Hepatocyte (in vitro differentiated cells): Measurements from ENCODE around the gene GALNT18. TPM values are rescaled to one million over a fixed set of nuclear protein-coding genes. Genes with fewer than 3 reads are reported as not detected.

Source experiments
- DNase-seq: peaks from one replicate; pipeline ENCODE4 v3.0.0-alpha.2; 2016; ENCODE audit warnings: low spot score
- H2AFZ ChIP-seq: fragments of 200-600 bp; sonication (generic); 2 replicates; pipeline ENCODE4 v1.6.0; 2016; ENCODE audit warnings: antibody characterized with exemption, mild to moderate bottlenecking
- H3K27ac ChIP-seq: fragments of 200-600 bp; sonication (generic); 2 replicates; pipeline ENCODE4 v1.5.1; 2016; ENCODE audit warnings: mild to moderate bottlenecking
- H3K27me3 ChIP-seq: fragments of 200-600 bp; sonication (generic); 2 replicates; pipeline ENCODE4 v1.6.1; 2016
- H3K36me3 ChIP-seq: fragments of 200-600 bp; sonication (generic); replicated peaks from 2 replicates; pipeline ENCODE4 v1.5.1; 2016; ENCODE audit warnings: low read depth; ENCODE audit not compliant: insufficient read depth
- H3K4me1 ChIP-seq: fragments of 200-600 bp; sonication (generic); 2 replicates; pipeline ENCODE4 v1.5.1; 2016; ENCODE audit warnings: mild to moderate bottlenecking, moderate library complexity; ENCODE audit not compliant: insufficient read depth
- H3K4me2 ChIP-seq: fragments of 200-600 bp; sonication (generic); 2 replicates; pipeline ENCODE4 v1.6.0; 2016
- H3K4me3 ChIP-seq: fragments of 200-600 bp; sonication (generic); 2 replicates; pipeline ENCODE4 v1.5.1; 2016; ENCODE audit warnings: mild to moderate bottlenecking
- H3K79me2 ChIP-seq: fragments of 200-600 bp; sonication (generic); 2 replicates; pipeline ENCODE4 v1.6.0; 2017; ENCODE audit warnings: mild to moderate bottlenecking
- H3K9me2 ChIP-seq: fragments of 200-600 bp; sonication (generic); replicated peaks from 2 replicates; pipeline ENCODE4 v1.6.0; 2017; ENCODE audit warnings: mild to moderate bottlenecking; ENCODE audit not compliant: insufficient read depth
- H3K9me3 ChIP-seq: fragments of 200-600 bp; sonication (generic); 2 replicates; pipeline ENCODE4 v1.5.1; 2016; ENCODE audit warnings: low read depth, mild to moderate bottlenecking
- H4K20me1 ChIP-seq: fragments of 200-600 bp; sonication (generic); 2 replicates; pipeline ENCODE4 v1.6.0; 2016; ENCODE audit warnings: mild to moderate bottlenecking; ENCODE audit not compliant: insufficient read depth, poor library complexity, severe bottlenecking
- EZH2 ChIP-seq: fragments of 200-600 bp; sonication (generic); IDR thresholded peaks from 2 replicates; pipeline ENCODE4 v1.6.1; 2016; ENCODE audit warnings: antibody characterized with exemption, mild to moderate bottlenecking, borderline replicate concordance
- EZH2phosphoT487 ChIP-seq: fragments of 200-600 bp; sonication (generic); IDR thresholded peaks from one replicate; pipeline ENCODE4 v1.6.1; 2018; ENCODE audit warnings: antibody characterized with exemption, mild to moderate bottlenecking, low read depth, moderate library complexity; ENCODE audit not compliant: unreplicated experiment, severe bottlenecking
- WGBS: methylation state at CpG from one replicate; pipeline ENCODE4 v1.1.6; 2016; ENCODE audit warnings: low lambda C conversion rate; ENCODE audit errors: missing lambda C conversion rate; 5-methylcytosine and 5-hydroxymethylcytosine counted together
- polyA plus RNA-seq: library from polyadenylated mRNA; unstranded; fragments of >200 nt; fragmentation: Nextera tagmentation; extraction: Ambion mirVana; gene quantifications from 2 replicates; pipeline ENCODE4 v1.2.1, GENCODE V29; 2016
- total RNA-seq: library from RNA; depleted of rRNA; stranded (reverse); fragments of >200 nt; gene quantifications from 2 replicates; pipeline ENCODE4 v1.2.3, GENCODE V29; 2014
- TF ChIP-seq, protein P1 (sequence below): fragments of 200-600 bp; sonication (generic); IDR thresholded peaks from 2 replicates; pipeline ENCODE4 v1.5.1; 2016; ENCODE audit warnings: antibody characterized with exemption, mild to moderate bottlenecking; ENCODE audit not compliant: poor library complexity

GALNT18 gene
- total and polyA plus RNA-seq, 2 experiments from 2014 or later = 11.6 to 22.4 TPM

DNA sequence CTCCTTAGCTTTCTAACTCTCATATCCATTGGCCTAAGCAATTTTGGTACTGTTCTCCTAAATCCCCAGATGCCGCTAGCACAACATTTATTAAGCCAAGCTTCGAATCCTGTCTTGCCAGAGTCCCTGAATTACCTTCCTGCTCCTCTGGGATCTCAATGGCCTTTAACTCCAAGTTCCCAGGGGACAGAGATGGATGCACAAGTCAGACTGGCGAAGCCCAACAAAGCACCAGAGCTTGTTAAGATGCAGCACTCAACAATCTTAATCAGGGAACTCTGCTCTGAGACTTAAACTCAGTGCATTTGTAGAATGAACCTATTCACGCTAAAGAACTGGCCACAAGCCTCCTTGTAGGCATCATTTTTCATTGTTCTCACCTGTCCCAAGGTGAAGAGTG, 9.4 kb downstream of the GALNT18 start:
- Histone ChIP-seq H3K9me3 (no peaks in the 10 kb centered on the region), H3K9me2 (no peaks in the 10 kb centered on the region)
- WGBS = 96% methylated on average over 4 of the region's 4 CpGs

DNA sequence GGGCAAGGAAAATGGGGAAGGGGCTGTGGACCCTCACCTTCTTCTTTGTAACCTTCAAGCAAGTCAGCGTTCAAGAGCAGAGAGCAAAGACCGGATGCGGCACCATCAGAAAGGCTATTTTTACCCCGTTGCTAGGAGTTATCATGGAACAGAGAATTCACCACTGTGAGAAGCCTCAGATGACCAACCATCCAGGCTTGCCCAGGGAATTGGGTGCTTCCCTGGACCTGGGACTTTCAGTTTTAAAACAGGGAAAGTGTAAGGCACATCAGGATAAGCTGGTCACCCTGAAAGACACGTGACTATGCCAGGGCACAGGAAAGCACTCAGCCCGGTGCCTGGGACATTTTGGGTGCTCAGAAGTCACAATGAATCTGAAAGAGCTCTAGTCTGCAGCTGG, 10.4 kb downstream of the GALNT18 start:
- TF ChIP-seq EZH2phosphoT487 (no peak), EZH2 (no peak)
- TF ChIP-seq, protein P1, sequence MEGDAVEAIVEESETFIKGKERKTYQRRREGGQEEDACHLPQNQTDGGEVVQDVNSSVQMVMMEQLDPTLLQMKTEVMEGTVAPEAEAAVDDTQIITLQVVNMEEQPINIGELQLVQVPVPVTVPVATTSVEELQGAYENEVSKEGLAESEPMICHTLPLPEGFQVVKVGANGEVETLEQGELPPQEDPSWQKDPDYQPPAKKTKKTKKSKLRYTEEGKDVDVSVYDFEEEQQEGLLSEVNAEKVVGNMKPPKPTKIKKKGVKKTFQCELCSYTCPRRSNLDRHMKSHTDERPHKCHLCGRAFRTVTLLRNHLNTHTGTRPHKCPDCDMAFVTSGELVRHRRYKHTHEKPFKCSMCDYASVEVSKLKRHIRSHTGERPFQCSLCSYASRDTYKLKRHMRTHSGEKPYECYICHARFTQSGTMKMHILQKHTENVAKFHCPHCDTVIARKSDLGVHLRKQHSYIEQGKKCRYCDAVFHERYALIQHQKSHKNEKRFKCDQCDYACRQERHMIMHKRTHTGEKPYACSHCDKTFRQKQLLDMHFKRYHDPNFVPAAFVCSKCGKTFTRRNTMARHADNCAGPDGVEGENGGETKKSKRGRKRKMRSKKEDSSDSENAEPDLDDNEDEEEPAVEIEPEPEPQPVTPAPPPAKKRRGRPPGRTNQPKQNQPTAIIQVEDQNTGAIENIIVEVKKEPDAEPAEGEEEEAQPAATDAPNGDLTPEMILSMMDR = no peak
- Histone ChIP-seq H3K36me3 (no peaks in the 10 kb centered on the region), H3K27me3 (no peaks in the 10 kb centered on the region), H3K4me1 (no peaks in the 10 kb centered on the region), H2AFZ (no peak overlapping the region), H3K4me3 (no peak overlapping the region), H3K27ac (no peak overlapping the region), H3K9me3 (no peaks in the 10 kb centered on the region), H4K20me1 (no peaks in the 10 kb centered on the region), H3K9me2 (no peaks in the 10 kb centered on the region), H3K79me2 (no peaks in the 10 kb centered on the region), H3K4me2 (no peak overlapping the region)
- DNase-seq = no peak
- 92% methylated on average over 6 of the region's 6 CpGs for WGBS

More for the DNA sequence above, 9.4 kb downstream of the GALNT18 start:
- Histone ChIP-seq H2AFZ (no peak overlapping the region), H3K27me3 (no peaks in the 10 kb centered on the region), H3K4me2 (no peak overlapping the region), H3K79me2 (no peaks in the 10 kb centered on the region), H3K27ac (no peak overlapping the region), H3K4me3 (no peak overlapping the region), H3K4me1 (no peaks in the 10 kb centered on the region), H3K36me3 (no peaks in the 10 kb centered on the region), H4K20me1 (no peaks in the 10 kb centered on the region)
- DNase-seq = no peak
- TF ChIP-seq, protein P1 = no peak
- TF ChIP-seq EZH2phosphoT487 (no peak), EZH2 (no peak)

DNA sequence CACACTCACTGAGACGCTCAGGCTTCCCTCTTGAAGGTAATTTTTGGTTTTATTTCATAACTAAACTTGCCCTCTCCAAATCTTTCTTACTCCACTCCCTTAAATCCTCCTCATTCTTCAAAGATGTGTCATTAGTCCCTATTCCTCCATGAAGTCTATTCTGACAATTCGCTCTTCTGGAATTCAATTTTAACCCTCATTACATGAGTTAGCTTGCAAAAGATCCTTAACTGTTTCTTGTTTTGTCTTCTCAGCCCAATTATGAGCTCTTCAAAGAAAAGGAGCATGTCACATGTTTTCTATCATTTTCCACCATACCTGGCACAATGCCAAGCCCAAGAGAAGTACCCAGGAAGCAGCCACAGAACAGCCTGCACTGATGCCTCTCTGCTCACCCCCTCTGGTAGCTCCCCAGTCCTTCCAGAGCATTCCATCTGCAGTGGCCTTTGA, 13.0 kb downstream of the GALNT18 start:
- Histone ChIP-seq H3K9me3 (no peaks in the 10 kb centered on the region), H3K9me2 (no peaks in the 10 kb centered on the region), H3K36me3 (no peaks in the 10 kb centered on the region), H2AFZ (no peak overlapping the region), H3K4me3 (no peak overlapping the region), H3K27ac (no peak overlapping the region), H3K27me3 (no peaks in the 10 kb centered on the region), H3K4me2 (no peak overlapping the region), H3K4me1 (no peaks in the 10 kb centered on the region), H3K79me2 (no peaks in the 10 kb centered on the region), H4K20me1 (no peaks in the 10 kb centered on the region)
- 77% methylated on average over 2 of the region's 2 CpGs for WGBS
- no peak for DNase-seq
- TF ChIP-seq, protein P1 = no peak

DNA sequence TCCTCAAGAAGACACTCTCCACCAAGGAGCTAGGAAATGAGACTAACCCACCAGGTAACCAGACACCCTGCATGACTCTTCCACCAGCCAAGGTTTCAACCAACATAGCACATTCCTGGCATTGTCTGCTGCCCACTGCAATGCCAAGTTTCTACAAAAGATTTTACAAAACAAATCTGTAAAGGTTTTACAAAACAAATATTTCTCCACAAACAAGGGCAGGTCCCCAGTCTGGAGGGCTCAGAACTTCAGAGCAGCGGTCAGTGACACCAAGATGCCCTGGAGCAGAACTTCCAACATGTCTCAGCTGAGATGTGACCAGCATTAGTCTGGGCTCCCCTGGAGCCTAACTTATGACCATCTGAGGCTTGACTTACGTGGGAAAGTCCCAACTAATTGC, 14.0 kb downstream of the GALNT18 start:
- TF ChIP-seq, protein P1 = no peak
- TF ChIP-seq EZH2phosphoT487 = no peak
- Histone ChIP-seq H3K4me3 (no peak overlapping the region), H3K79me2 (no peaks in the 10 kb centered on the region), H3K9me3 (no peaks in the 10 kb centered on the region), H3K4me1 (no peaks in the 10 kb centered on the region), H2AFZ (no peak overlapping the region), H3K27ac (no peak overlapping the region), H3K9me2 (no peaks in the 10 kb centered on the region), H3K36me3 (no peaks in the 10 kb centered on the region), H4K20me1 (no peaks in the 10 kb centered on the region), H3K27me3 (no peaks in the 10 kb centered on the region), H3K4me2 (no peak overlapping the region)
- WGBS = 93% methylated on average over 2 of the region's 2 CpGs
- DNase-seq = no peak
